Activated T-helper 1 cell treated with Interleukin-2 at 50 U/mL for 16 hours (primary cell): ENCODE measurements around the gene SPOCK2.

ENCODE experiments used
- DNase-seq: peaks from one replicate; pipeline ENCODE4 v3.0.0-alpha.2; 2020; ENCODE audit warnings: low read depth

SPOCK2 gene

GRCh38 chr10:72029414-72029813 is 58.9 kb downstream of the SPOCK2 start:
- DNase-seq, result no peak

- DNase-seq, result no peak
Measured at GRCh38 chr10:72027498-72027897, 60.9 kb downstream of the SPOCK2 start.

- no peak for DNase-seq
Measured at GRCh38 chr10:72026278-72027111, 61.9 kb downstream of the SPOCK2 start.

GRCh38 chr10:72025832-72026231 is 62.5 kb downstream of the SPOCK2 start:
- no peak for DNase-seq

- no peak for DNase-seq
Measured at GRCh38 chr10:72025400-72025799, 63.0 kb downstream of the SPOCK2 start.

GRCh38 chr10:72024596-72024995 is 63.8 kb downstream of the SPOCK2 start:
- no peak for DNase-seq

GRCh38 chr10:72022228-72022627 is 66.1 kb downstream of the SPOCK2 start:
- no peak for DNase-seq

GRCh38 chr10:72020914-72021809 is 67.2 kb downstream of the SPOCK2 start:
- no peak for DNase-seq

- DNase-seq, result no peak
Measured at GRCh38 chr10:72019085-72019876, 69.1 kb downstream of the SPOCK2 start.

- no peak for DNase-seq
Measured at GRCh38 chr10:72016608-72017300, 71.6 kb downstream of the SPOCK2 start.

GRCh38 chr10:72015841-72016240 is 72.5 kb downstream of the SPOCK2 start:
- DNase-seq, result no peak

GRCh38 chr10:72014785-72015480 is 73.4 kb downstream of the SPOCK2 start:
- no peak for DNase-seq

- DNase-seq, result no peak
Measured at GRCh38 chr10:72014197-72014596, 74.2 kb downstream of the SPOCK2 start.

GRCh38 chr10:72013202-72013945 is 75.0 kb downstream of the SPOCK2 start:
- DNase-seq, result no peak

GRCh38 chr10:72012796-72013195 is 75.6 kb downstream of the SPOCK2 start:
- DNase-seq, result no peak

- DNase-seq, result no peak
Measured at GRCh38 chr10:72011976-72012512, 76.3 kb downstream of the SPOCK2 start.

GRCh38 chr10:72011468-72011867 is 76.9 kb downstream of the SPOCK2 start:
- no peak for DNase-seq

GRCh38 chr10:72011016-72011415 is 77.3 kb downstream of the SPOCK2 start:
- DNase-seq, result no peak

- DNase-seq, result no peak
Measured at GRCh38 chr10:72010234-72010973, 77.9 kb downstream of the SPOCK2 start.
